Sigmoid colon (tissue), 4 donors: ENCODE data around the gene PHYHIPL.

ENCODE experiments used
- POLR2AphosphoS5 ChIP-seq, 4 donors: sonication (generic); formaldehyde crosslinking; IDR thresholded peaks; one replicate each; pipeline ENCODE4 v1.6.1; 2017; ENCODE audit warnings: antibody characterized with exemption in 4 of 4
- TF ChIP-seq, protein P1 (sequence below), 4 experiments: fragments of 450-650 bp in 3 of 4; fragments of 200-600 bp in 1 of 4; IDR thresholded peaks; one replicate each; pipeline ENCODE4 v1.5.1; 2016 to 2019; ENCODE audit warnings: antibody characterized with exemption in 4 of 4, mild to moderate bottlenecking in 3 of 4, moderate library complexity in 2 of 4

- TF ChIP-seq POLR2AphosphoS5 (IDR thresholded peaks at IDR 0.05): no peak
- TF ChIP-seq, protein P1, sequence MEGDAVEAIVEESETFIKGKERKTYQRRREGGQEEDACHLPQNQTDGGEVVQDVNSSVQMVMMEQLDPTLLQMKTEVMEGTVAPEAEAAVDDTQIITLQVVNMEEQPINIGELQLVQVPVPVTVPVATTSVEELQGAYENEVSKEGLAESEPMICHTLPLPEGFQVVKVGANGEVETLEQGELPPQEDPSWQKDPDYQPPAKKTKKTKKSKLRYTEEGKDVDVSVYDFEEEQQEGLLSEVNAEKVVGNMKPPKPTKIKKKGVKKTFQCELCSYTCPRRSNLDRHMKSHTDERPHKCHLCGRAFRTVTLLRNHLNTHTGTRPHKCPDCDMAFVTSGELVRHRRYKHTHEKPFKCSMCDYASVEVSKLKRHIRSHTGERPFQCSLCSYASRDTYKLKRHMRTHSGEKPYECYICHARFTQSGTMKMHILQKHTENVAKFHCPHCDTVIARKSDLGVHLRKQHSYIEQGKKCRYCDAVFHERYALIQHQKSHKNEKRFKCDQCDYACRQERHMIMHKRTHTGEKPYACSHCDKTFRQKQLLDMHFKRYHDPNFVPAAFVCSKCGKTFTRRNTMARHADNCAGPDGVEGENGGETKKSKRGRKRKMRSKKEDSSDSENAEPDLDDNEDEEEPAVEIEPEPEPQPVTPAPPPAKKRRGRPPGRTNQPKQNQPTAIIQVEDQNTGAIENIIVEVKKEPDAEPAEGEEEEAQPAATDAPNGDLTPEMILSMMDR (IDR thresholded peaks at IDR 0.05): no peak
Measured at GRCh38 chr10:59244871-59245270, 68.4 kb downstream of the PHYHIPL start.
